DMS153 (cell line): ENCODE data around the gene RTL1.

Experiments used
- DNase-seq: peaks from one replicate; lab custom pipeline; 2025; lab: John Stamatoyannopoulos, UW

RTL1 gene

GRCh38 chr14:100898465-100898864, 5.1 kb downstream of the RTL1 start:
- no peak for DNase-seq

GRCh38 chr14:100896369-100897060, 7.0 kb downstream of the RTL1 start:
- no peak for DNase-seq

- no peak for DNase-seq
Measured at GRCh38 chr14:100895411-100895810, 8.1 kb downstream of the RTL1 start.

GRCh38 chr14:100894416-100894815, 9.1 kb downstream of the RTL1 start:
- no peak for DNase-seq

GRCh38 chr14:100893760-100894159, 9.8 kb downstream of the RTL1 start:
- no peak for DNase-seq

GRCh38 chr14:100893228-100893601, 10.3 kb downstream of the RTL1 start:
- no peak for DNase-seq

GRCh38 chr14:100892496-100893227, 10.9 kb downstream of the RTL1 start:
- no peak for DNase-seq

GRCh38 chr14:100891501-100892445, 11.7 kb downstream of the RTL1 start:
- no peak for DNase-seq

GRCh38 chr14:100891051-100891450, 12.5 kb downstream of the RTL1 start:
- DNase-seq: no peak

- DNase-seq: no peak
Measured at GRCh38 chr14:100890061-100890850, 13.3 kb downstream of the RTL1 start.

- no peak for DNase-seq
Measured at GRCh38 chr14:100889641-100890040, 13.9 kb downstream of the RTL1 start.

GRCh38 chr14:100888789-100889315, 14.7 kb downstream of the RTL1 start:
- no peak for DNase-seq

GRCh38 chr14:100887728-100888335, 15.7 kb downstream of the RTL1 start:
- no peak for DNase-seq

GRCh38 chr14:100885617-100886016, 17.9 kb downstream of the RTL1 start:
- no peak for DNase-seq

GRCh38 chr14:100885196-100885595, 18.3 kb downstream of the RTL1 start:
- DNase-seq: no peak

- DNase-seq: no peak
Measured at GRCh38 chr14:100884456-100884855, 19.1 kb downstream of the RTL1 start.

- no peak for DNase-seq
Measured at GRCh38 chr14:100883789-100884101, 19.8 kb downstream of the RTL1 start.

- DNase-seq: no peak
Measured at GRCh38 chr14:100882991-100883788, 20.3 kb downstream of the RTL1 start.

GRCh38 chr14:100882026-100882967, 21.2 kb downstream of the RTL1 start:
- no peak for DNase-seq
